Mesendoderm (in vitro differentiated cells): ENCODE results near the gene FBXW11.
"Not testable (repeated sequence)": the region's sequence is repeated elsewhere in the genome, so short reads cannot be mapped to it uniquely, and the experiment has no call there.

Source experiments
- DNase-seq: peaks from one replicate; pipeline ENCODE4 v3.0.0; 2013
- H2AK5ac ChIP-seq: 2 replicates; pipeline ENCODE4 v1.6.1; 2013; ENCODE audit warnings: low read length, inconsistent platforms
- H2BK120ac ChIP-seq: 2 replicates; pipeline ENCODE4 v1.6.1; 2013; ENCODE audit warnings: low read depth, mild to moderate bottlenecking, low read length, moderate library complexity, mixed read lengths
- H2BK15ac ChIP-seq: replicated peaks from 2 replicates; pipeline ENCODE4 v1.6.1; 2013; ENCODE audit warnings: low read depth, mild to moderate bottlenecking, moderate library complexity
- H2BK5ac ChIP-seq: 2 replicates; pipeline ENCODE4 v1.6.1; 2013; ENCODE audit warnings: low read length, inconsistent platforms
- H3K18ac ChIP-seq: 2 replicates; pipeline ENCODE4 v1.6.1; 2013; ENCODE audit warnings: mild to moderate bottlenecking, low read length, mixed read lengths
- H3K23ac ChIP-seq: one replicate; pipeline ENCODE4 v1.6.1; 2013; ENCODE audit warnings: low read length
- H3K27ac ChIP-seq: 2 replicates; pipeline ENCODE4 v1.5.1; 2013; ENCODE audit warnings: low read depth, mild to moderate bottlenecking, inconsistent platforms, low read length, moderate library complexity
- H3K27me3 ChIP-seq: 2 replicates; pipeline ENCODE4 v1.6.1; 2013; ENCODE audit warnings: low read length, control low read depth, mild to moderate bottlenecking, inconsistent platforms; ENCODE audit not compliant: insufficient read depth, poor library complexity
- H3K36me3 ChIP-seq: 2 replicates; pipeline ENCODE4 v1.6.1; 2013; ENCODE audit warnings: low read length, inconsistent platforms; ENCODE audit not compliant: control insufficient read depth, insufficient read depth
- H3K4ac ChIP-seq: one replicate; pipeline ENCODE4 v1.6.1; 2013; ENCODE audit warnings: low read depth, mild to moderate bottlenecking, low read length, moderate library complexity
- H3K4me1 ChIP-seq: 2 replicates; pipeline ENCODE4 v1.6.1; 2013; ENCODE audit warnings: low read depth, low read length, inconsistent platforms; ENCODE audit not compliant: control insufficient read depth
- H3K4me2 ChIP-seq: 2 replicates; pipeline ENCODE4 v1.6.1; 2013; ENCODE audit warnings: low read length
- H3K4me3 ChIP-seq: 2 replicates; pipeline ENCODE4 v1.5.1; 2013; ENCODE audit warnings: mild to moderate bottlenecking, low read length
- H3K56ac ChIP-seq: one replicate; pipeline ENCODE4 v1.6.1; 2013; ENCODE audit warnings: low read length
- H3K79me1 ChIP-seq: 2 replicates; pipeline ENCODE4 v1.6.1; 2013; ENCODE audit warnings: low read length, inconsistent platforms
- H3K79me2 ChIP-seq: 2 replicates; pipeline ENCODE4 v1.6.1; 2013; ENCODE audit warnings: mild to moderate bottlenecking, low read length; ENCODE audit not compliant: control insufficient read depth, insufficient read depth
- H3K9ac ChIP-seq: 2 replicates; pipeline ENCODE4 v1.6.1; 2013; ENCODE audit warnings: low read length, inconsistent platforms
- H4K5ac ChIP-seq: one replicate; pipeline ENCODE4 v1.6.1; 2013; ENCODE audit warnings: low read length
- H4K8ac ChIP-seq: one replicate; pipeline ENCODE4 v1.6.1; 2013; ENCODE audit warnings: low read depth, mild to moderate bottlenecking, control low read depth, low read length, moderate library complexity
- WGBS: extraction: QIAGEN DNeasy Blood & Tissue Kit; methylation state at CpG from one replicate; pipeline ENCODE4 v1.1.7; 2013; ENCODE audit warnings: low lambda C conversion rate, missing lambda C conversion rate; ENCODE audit not compliant: insufficient coverage; ENCODE audit errors: extremely low coverage; 5-methylcytosine and 5-hydroxymethylcytosine counted together

Gene FBXW11

DNA sequence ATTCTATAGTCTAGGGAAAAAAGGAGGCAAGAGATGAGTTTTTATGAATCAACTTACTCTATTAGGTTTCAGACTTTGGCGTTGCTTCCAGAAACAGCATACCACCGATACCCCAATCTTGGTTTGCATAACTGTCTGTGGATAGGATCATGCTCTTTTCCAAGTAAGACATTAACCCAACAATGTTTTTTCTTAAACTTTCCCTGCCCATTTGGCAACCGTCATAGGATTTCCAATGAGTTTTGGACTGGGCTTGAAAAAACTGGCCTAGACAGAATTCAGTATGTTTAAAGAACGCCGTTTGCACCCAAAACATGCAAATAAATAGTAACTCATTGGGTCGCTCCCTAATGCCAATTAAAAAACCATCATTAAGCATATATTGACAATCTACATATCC lies 114.8 kb downstream of the FBXW11 start:
- no CpG with 5 or more reads among the region's 6 CpGs for WGBS
- no peak overlapping the region for H3K18ac ChIP-seq
- no peaks in the 10 kb centered on the region for H3K27me3 ChIP-seq
- no peak overlapping the region for H3K4ac ChIP-seq
- no peaks in the 10 kb centered on the region for H3K79me1 ChIP-seq
- H2BK120ac ChIP-seq, result no peak overlapping the region
- no peak overlapping the region for H2BK15ac ChIP-seq
- no peak overlapping the region for H3K27ac ChIP-seq
- no peak overlapping the region for H3K23ac ChIP-seq
- H3K36me3 ChIP-seq, result no peaks in the 10 kb centered on the region
- H2BK5ac ChIP-seq, result no peak overlapping the region
- H4K5ac ChIP-seq, result no peak overlapping the region
- no peak overlapping the region for H4K8ac ChIP-seq
- no peaks in the 10 kb centered on the region for H3K79me2 ChIP-seq
- no peaks in the 10 kb centered on the region for H3K4me1 ChIP-seq
- H2AK5ac ChIP-seq, result no peak overlapping the region
- no peak overlapping the region for H3K4me3 ChIP-seq
- no peak overlapping the region for H3K56ac ChIP-seq
- DNase-seq, result no peak
- H3K4me2 ChIP-seq, result no peak overlapping the region
- H3K9ac ChIP-seq, result no peak overlapping the region

DNA sequence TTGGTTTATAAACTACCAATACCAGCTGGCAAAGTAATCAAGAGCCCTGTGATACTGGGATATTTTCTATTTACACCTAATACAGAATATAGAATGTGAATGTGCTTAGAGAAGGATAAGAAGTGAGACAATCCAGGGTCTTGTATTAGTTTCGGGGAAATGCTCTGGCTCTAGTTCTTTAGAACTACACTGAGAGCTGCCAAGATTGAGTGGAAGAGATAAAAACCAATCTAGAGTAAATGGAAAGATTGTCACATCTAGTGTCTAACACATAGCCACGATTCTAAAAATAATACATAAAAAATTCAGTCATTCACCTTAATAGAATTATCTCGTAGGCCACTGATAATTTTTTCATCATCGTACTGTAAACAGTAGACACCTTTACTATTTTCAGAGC lies 115.3 kb downstream of the FBXW11 start:
- Histone ChIP-seq H3K56ac (no peak overlapping the region), H3K36me3 (no peaks in the 10 kb centered on the region), H2BK15ac (no peak overlapping the region), H3K9ac (no peak overlapping the region), H3K27ac (no peak overlapping the region), H3K79me1 (no peaks in the 10 kb centered on the region), H3K18ac (no peak overlapping the region), H3K79me2 (no peaks in the 10 kb centered on the region), H3K4me3 (no peak overlapping the region), H3K4ac (no peak overlapping the region), H3K27me3 (no peaks in the 10 kb centered on the region), H3K4me1 (no peaks in the 10 kb centered on the region), H3K4me2 (no peak overlapping the region), H4K8ac (no peak overlapping the region), H4K5ac (no peak overlapping the region), H2BK5ac (no peak overlapping the region), H2AK5ac (no peak overlapping the region), H3K23ac (no peak overlapping the region), H2BK120ac (no peak overlapping the region)
- DNase-seq, result no peak
- WGBS, result 100% methylated on average over 1 of the region's 4 CpGs

DNA sequence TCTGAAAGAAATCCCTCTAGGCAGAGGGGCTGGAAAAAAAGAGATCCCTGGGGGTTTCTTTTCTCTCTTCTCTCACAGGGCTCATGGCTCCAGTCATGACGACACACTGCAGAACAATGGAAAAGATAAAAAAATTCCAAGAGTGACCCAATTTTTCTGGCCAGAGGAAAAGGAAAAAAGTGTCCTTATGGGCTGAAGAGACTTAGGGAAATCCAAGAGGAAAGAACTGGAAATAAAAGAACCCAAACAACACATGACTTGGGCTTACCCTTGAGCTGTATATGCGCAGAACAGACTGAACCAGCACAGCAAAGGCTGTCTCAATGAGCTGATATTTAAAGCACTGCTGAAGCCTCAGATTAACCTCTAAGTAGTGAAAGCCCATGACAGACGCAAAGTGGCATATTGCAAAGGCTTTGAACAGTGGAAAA lies 118.4 kb downstream of the FBXW11 start:
- no peak overlapping the region for H2AK5ac ChIP-seq
- H4K8ac ChIP-seq, result no peak overlapping the region
- no peak overlapping the region for H2BK15ac ChIP-seq
- no peak overlapping the region for H3K23ac ChIP-seq
- no CpG with 5 or more reads among the region's 3 CpGs for WGBS
- H4K5ac ChIP-seq, result no peak overlapping the region
- H3K18ac ChIP-seq, result no peak overlapping the region
- no peak for DNase-seq
- no peak overlapping the region for H3K56ac ChIP-seq
- no peak overlapping the region for H3K4me2 ChIP-seq
- H3K36me3 ChIP-seq, result no peaks in the 10 kb centered on the region
- no peak overlapping the region for H3K9ac ChIP-seq
- H2BK120ac ChIP-seq, result no peak overlapping the region
- no peaks in the 10 kb centered on the region for H3K4me1 ChIP-seq
- H3K4me3 ChIP-seq, result no peak overlapping the region
- no peak overlapping the region for H3K27ac ChIP-seq
- no peaks in the 10 kb centered on the region for H3K79me1 ChIP-seq
- no peak overlapping the region for H3K4ac ChIP-seq
- H3K27me3 ChIP-seq, result no peaks in the 10 kb centered on the region
- no peak overlapping the region for H2BK5ac ChIP-seq
- H3K79me2 ChIP-seq, result no peaks in the 10 kb centered on the region

DNA sequence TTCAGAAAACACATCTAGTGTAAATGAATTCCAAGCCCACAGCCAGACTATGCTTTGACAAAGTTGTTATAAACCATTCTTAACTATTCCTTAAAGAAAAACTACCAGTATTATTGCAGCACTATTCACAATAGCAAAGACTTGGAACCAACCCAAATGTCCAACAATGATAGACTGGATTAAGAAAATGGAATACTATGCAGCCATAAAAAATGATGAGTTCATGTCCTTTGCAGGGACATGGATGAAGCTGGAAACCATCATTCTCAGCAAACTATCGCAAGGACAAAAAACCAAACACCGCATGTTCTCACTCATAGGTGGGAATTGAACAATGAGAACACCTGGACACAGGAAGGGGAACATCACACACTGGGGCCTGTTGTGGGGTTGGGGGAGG lies 120.4 kb downstream of the FBXW11 start:
- H3K18ac ChIP-seq, H2BK5ac ChIP-seq, H3K27ac ChIP-seq, H3K9ac ChIP-seq, H3K56ac ChIP-seq, H3K4ac ChIP-seq, DNase-seq, H3K23ac ChIP-seq, H3K36me3 ChIP-seq, H2BK120ac ChIP-seq, H4K5ac ChIP-seq, H3K79me2 ChIP-seq, H2BK15ac ChIP-seq, H2AK5ac ChIP-seq, H3K4me1 ChIP-seq, H4K8ac ChIP-seq, H3K4me3 ChIP-seq, H3K79me1 ChIP-seq, H3K27me3 ChIP-seq, H3K4me2 ChIP-seq: not testable (repeated sequence)
- no CpG with 5 or more reads among the region's 2 CpGs for WGBS

DNA sequence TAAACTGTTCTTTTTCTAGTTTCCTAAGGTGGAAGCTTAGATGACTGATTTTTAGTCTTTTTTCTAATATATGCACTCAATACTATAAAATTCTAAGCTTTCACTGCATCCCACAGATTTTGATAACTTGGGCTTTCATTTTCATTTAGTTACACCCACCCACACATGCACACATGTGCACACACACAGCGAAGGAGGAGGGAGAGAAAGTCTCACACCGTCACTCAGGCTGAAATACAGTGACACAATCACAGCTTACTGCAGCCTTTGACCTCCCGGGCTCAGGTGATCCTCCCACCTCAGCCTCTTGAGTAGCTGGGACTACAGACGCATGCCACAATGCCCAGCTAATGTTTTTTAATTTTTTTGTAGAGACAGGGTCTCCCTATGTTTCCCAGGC lies 124.3 kb downstream of the FBXW11 start:
- Histone ChIP-seq H4K8ac (no peak overlapping the region), H4K5ac (no peak overlapping the region), H3K79me1 (no peaks in the 10 kb centered on the region), H3K4me3 (no peak overlapping the region), H3K9ac (no peak overlapping the region), H3K36me3 (no peaks in the 10 kb centered on the region), H2BK120ac (no peak overlapping the region), H3K18ac (no peak overlapping the region), H3K56ac (no peak overlapping the region), H3K4me2 (no peak overlapping the region), H3K4me1 (no peaks in the 10 kb centered on the region), H3K27ac (no peak overlapping the region), H2BK15ac (no peak overlapping the region), H3K79me2 (no peaks in the 10 kb centered on the region), H2BK5ac (no peak overlapping the region), H2AK5ac (no peak overlapping the region), H3K4ac (no peak overlapping the region), H3K23ac (no peak overlapping the region), H3K27me3 (no peaks in the 10 kb centered on the region)
- no peak for DNase-seq
- no CpG with 5 or more reads among the region's 4 CpGs for WGBS

DNA sequence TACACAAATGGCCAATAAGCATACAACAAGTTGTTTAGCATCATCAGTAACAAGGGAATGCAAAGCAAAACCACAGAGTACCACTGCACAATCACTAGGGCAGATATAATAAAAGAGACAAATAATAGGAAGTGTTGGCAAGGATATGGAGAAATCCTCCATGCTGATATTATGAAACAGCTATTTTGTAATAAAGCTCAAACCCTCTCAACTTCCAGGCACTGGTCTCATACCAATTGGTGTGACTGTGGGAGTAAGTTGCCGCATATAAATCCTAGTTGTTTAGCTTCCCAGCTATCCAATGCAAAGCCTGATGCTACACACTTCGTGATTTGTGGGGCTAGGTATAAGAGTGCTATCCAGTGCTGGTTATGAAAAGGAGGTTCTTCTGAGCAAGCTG lies 132.2 kb downstream of the FBXW11 start:
- Histone ChIP-seq H3K27me3 (no peaks in the 10 kb centered on the region), H2BK5ac (no peak overlapping the region), H3K56ac (no peak overlapping the region), H3K27ac (no peak overlapping the region), H3K4me2 (no peak overlapping the region), H4K5ac (no peak overlapping the region), H4K8ac (no peak overlapping the region), H2BK15ac (no peak overlapping the region), H3K79me1 (no peaks in the 10 kb centered on the region), H3K23ac (no peak overlapping the region), H3K36me3 (peaks cover 2% of the 10 kb centered on the region), H3K9ac (no peak overlapping the region), H3K4me3 (no peak overlapping the region), H2AK5ac (no peak overlapping the region), H3K4me1 (peaks cover 5% of the 10 kb centered on the region), H3K4ac (no peak overlapping the region), H2BK120ac (no peak overlapping the region), H3K18ac (no peak overlapping the region), H3K79me2 (no peaks in the 10 kb centered on the region)
- no peak for DNase-seq
- no CpG with 5 or more reads among the region's 2 CpGs for WGBS
